Activated CD4-positive, alpha-beta T cell treated with anti-CD3 and anti-CD28 coated beads, Interleukin-2, amount 50 U/mL, for 24 hours (primary cell): ENCODE results near the gene ZNF235.
"Not testable (repeated sequence)": the region's sequence is repeated elsewhere in the genome, so short reads cannot be mapped to it uniquely, and the experiment has no call there.

Source experiments
- DNase-seq, 2 donors: peaks; one replicate each; pipeline ENCODE4 v3.0.0-alpha.2; 2020; ENCODE audit warnings: low read depth in 1 of 2, low spot score in 1 of 2

Gene ZNF235

GRCh38 chr19:44304659-44305193, at the start of gene ZNF235:
Gene ZNF235, minus strand, starts transcription at chr19:44305025. Its CDS starts 1,621 bp downstream, at chr19:44303404.
- peak; percentile 31 to 79 for DNase-seq

DNA sequence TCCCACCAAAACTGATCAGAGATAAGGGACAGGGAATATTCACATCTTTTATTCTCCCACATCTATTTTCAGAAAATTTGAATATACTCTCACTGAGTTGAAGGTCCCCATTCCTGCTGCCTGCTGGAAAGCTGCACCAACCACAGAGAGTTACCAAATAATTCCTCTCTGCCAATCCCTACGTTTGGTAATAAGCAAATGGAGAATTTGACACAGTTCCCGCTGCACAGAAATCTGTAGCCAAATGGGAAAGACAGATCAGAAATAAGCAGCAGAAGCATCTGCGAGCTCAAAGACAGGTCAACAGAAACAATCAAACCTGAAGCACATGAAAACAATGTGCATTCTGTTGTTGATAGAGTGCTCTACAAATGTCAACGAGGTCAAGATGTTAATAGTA, 41.7 kb upstream of the ZNF235 start:
- no peak for DNase-seq

GRCh38 chr19:44345959-44346358, 41.1 kb upstream of the ZNF235 start:
- no peak for DNase-seq

GRCh38 chr19:44344255-44344654, 39.4 kb upstream of the ZNF235 start:
- no peak for DNase-seq

- DNase-seq = no peak
Observed at GRCh38 chr19:44341794-44342193, 37.0 kb upstream of the ZNF235 start.

DNA sequence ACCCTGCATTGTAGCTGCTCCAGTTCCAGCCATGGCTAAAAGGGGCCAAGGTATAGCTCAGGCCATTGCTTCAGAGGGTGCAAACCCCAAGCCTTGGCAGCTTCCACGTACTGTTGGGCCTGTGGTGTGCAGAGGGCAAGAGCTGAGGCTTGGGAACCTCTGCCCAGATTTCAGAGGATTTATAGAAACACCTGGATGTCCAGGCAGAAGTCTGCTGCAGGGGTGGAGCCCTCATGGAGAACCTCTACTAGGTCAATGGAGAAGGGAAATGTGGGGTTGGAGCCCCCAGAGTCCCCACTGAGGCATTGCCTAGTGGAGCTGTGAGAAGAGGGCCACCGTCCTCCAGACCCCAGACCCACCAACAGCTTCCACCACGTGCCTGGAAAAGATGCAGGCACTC, 29.8 kb upstream of the ZNF235 start:
- DNase-seq = not testable (repeated sequence)

- DNase-seq = no peak
Observed at GRCh38 chr19:44332145-44332544, 27.3 kb upstream of the ZNF235 start.

DNA sequence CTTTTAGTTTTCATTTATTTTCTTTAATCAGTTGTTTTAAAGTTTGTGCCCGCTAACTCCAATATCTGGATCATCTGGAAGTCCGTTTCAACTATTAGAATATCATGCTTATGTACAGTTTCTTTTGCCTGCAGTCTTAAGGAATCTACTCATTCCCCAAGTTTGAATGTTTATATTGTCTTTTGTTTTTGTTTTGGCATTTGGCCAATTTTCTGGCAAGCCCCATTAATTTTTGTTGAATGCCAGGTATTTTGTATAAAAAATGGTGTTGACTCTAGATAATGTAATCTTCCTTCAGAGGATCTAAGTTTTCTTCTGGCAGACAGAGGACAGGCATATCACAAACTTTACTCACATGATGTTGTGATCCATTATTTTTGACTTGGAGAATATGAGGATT, 11.1 kb upstream of the ZNF235 start:
- no peak for DNase-seq

- DNase-seq = no peak
Observed at GRCh38 chr19:44313231-44313630, 8.4 kb upstream of the ZNF235 start.

- no peak for DNase-seq
Observed at GRCh38 chr19:44308011-44308410, 3.2 kb upstream of the ZNF235 start.

DNA sequence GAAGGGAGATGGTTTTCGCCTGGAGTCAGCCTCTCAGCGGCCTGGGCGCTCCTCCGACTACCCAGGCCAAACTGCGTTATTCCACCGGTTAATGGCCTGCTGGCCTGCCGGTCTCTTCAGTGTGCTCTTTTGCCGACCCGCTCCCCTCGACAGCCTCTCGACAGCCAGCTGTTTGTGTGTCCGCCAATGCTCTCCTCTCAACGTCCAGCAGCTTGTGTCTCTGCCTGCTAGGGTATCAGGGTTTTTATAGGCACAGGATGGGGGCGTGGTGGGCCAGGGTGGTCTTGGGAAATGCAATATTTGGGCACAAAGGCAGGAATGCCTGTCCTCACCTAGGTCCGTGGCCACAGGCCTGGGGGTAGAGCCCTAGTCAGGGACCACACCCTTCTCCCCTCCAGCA, 1.5 kb upstream of the ZNF235 start:
- no peak for DNase-seq

- no peak for DNase-seq
Observed at GRCh38 chr19:44305457-44305856, 632 bp upstream of the ZNF235 start.

- DNase-seq = no peak
Observed at GRCh38 chr19:44303976-44304568, 753 bp downstream of the ZNF235 start.

DNA sequence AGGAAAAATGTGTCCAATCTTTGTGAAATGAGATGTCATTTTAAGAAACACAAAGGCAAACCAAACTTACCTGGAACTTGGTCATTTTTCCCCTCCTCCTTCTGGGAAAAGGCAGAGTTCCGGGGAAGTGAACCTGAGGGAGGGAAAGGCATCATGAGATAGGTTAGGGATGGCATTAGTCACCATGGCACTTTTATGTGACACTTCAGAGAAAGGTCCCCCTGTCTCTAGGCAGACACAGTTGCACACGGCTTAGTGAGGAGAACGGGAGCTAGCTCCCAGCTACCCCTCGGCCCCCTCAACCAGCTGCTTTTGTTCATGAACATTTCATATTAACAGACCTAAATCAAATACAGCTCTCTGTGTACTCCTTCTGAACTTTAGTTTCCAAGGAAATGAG, 1.5 kb downstream of the ZNF235 start:
- no peak for DNase-seq

- DNase-seq = no peak
Observed at GRCh38 chr19:44284968-44285367, 19.9 kb downstream of the ZNF235 start.

DNA sequence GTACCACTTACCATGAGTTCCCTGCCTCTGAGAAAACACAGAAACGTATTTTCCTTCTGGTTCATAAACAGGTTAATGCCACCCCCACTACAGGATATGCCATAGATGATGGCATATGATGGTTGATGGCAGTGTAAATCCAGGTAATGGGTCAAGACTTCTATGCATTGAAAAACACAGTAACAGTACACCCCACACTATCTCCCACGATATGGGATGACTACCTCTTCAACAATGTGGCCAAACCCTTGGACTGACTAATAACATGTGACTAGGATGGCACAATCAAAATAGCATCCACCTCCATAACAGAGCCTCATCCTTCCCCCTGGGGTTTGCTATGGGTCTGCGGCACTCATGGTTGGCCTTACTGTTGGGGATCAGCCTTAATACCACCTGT, 22.0 kb downstream of the ZNF235 start:
- no peak for DNase-seq

GRCh38 chr19:44280916-44281315, 23.9 kb downstream of the ZNF235 start:
- DNase-seq = no peak

DNA sequence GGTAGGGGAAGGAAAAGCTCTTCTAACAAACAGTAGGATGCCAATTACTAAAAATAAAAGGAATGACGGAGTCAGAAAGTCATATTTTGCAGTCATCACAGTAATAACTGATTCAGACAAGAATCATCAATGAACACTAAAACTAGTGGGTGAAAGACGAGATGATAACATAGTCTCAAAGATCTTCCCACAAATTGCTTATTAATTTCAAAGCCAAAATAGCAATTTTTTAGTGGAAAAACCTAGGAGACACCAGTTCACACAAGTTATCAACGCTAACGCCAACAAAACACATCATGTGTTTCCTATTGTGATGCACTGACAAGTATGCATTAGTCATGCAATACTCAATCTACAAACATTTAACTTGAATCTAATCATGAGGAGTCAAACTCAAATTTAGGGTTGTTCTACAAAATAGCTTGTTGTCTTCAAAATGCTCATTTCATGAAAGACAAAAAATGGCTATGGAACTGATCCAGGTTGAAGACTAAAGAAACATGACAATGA, 26.6 kb downstream of the ZNF235 start:
- no peak for DNase-seq

- no peak for DNase-seq
Observed at GRCh38 chr19:44277331-44277730, 27.5 kb downstream of the ZNF235 start.

GRCh38 chr19:44260695-44261446, 44.0 kb downstream of the ZNF235 start:
- DNase-seq = no peak

DNA sequence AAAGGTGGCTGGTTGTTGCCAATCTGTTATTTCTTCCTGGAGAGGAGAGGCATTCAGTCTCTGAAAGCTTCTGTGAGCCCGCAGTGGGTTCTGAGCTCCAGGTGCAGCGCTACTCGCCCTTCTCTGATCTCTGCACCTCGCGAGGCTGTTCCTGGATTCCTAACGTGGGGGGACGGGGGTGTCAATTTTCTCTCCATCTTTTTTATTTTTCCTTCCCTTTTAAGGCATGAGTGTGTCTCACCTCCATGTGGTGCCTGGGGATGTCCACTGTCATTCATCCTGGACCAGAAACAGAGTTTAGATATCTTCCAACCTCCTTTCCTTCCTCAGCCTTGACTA, 44.5 kb downstream of the ZNF235 start:
- no peak for DNase-seq

GRCh38 chr19:44258835-44259413, 45.9 kb downstream of the ZNF235 start:
- no peak for DNase-seq
